Measurements from ENCODE around the gene ZNRF1. TPM values are rescaled to one million over a fixed set of nuclear protein-coding genes. Genes with fewer than 3 reads are reported as not detected.

Gene ZNRF1
- polyA plus RNA-seq, 2 of the 4 experiments (the other 2 are of a cell fraction): 18.6 to 22.6 TPM

DNA sequence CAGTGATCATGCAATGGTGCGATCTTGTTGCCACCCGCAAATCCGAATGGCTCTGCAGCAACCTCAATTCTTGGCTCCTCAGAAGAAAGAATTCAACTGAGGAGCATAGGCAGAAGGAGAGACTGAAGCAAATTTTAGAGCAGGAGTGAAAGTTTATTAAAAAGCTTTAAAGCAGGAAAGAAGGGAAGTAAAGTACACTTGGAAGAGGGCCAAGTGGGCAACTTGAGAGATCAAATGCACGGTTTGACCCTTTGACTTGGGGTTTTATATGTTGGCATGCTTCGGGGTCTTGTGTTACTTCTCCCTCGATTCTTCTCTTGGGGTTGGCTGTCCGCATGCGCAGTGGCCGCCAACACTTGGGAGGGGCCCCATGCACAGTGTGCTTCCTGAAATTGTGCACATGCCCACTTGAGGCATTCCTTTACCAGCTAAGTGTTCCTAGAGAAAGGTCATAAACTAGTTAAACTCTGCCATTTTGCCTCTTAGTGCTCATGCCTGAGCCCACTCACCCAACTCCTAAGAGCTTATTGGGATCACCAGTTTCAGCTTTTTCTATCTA lies 36.7 kb downstream of the ZNRF1 start:
- ATAC-seq (no peak), DNase-seq (ENCODE audit: low read depth in 1 of 2, low spot score in 1 of 2) (no peak), FAIRE-seq (no peak)
- Histone ChIP-seq H3K4me3 (no peak overlapping the region), H3K9me3 (peaks cover 17% of the 10 kb centered on the region; the same call in 2 of the 3 replicates), H3K4me2 (no peak overlapping the region), H3K27ac (no peak overlapping the region), H3K4me1 (peaks cover 2% of the 10 kb centered on the region)
- 91% methylated on average over 9 of the region's 9 CpGs for WGBS (ENCODE audit: missing lambda C conversion rate)
- ChIA-PET POLR2A (no interaction called here), CTCF (interaction anchor here (1.2 kb wide), 1 partner anchor 13 kb away, joined by 3 read pairs; no protein-coding TSS in a partner anchor)
- TF ChIP-seq, protein P1, sequence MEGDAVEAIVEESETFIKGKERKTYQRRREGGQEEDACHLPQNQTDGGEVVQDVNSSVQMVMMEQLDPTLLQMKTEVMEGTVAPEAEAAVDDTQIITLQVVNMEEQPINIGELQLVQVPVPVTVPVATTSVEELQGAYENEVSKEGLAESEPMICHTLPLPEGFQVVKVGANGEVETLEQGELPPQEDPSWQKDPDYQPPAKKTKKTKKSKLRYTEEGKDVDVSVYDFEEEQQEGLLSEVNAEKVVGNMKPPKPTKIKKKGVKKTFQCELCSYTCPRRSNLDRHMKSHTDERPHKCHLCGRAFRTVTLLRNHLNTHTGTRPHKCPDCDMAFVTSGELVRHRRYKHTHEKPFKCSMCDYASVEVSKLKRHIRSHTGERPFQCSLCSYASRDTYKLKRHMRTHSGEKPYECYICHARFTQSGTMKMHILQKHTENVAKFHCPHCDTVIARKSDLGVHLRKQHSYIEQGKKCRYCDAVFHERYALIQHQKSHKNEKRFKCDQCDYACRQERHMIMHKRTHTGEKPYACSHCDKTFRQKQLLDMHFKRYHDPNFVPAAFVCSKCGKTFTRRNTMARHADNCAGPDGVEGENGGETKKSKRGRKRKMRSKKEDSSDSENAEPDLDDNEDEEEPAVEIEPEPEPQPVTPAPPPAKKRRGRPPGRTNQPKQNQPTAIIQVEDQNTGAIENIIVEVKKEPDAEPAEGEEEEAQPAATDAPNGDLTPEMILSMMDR (IDR thresholded peaks at IDR 0.05): no peak
- TF ChIP-seq ZSCAN20 (CRISPR knock-in tag; IDR thresholded peaks at IDR 0.05): no peak
- no peak for TF ChIP-seq HDAC2 (IDR thresholded peaks at IDR 0.05)
- TF ChIP-seq HOXB13 (CRISPR knock-in tag; IDR thresholded peaks at IDR 0.05; ENCODE audit: low read depth): no peak

DNA sequence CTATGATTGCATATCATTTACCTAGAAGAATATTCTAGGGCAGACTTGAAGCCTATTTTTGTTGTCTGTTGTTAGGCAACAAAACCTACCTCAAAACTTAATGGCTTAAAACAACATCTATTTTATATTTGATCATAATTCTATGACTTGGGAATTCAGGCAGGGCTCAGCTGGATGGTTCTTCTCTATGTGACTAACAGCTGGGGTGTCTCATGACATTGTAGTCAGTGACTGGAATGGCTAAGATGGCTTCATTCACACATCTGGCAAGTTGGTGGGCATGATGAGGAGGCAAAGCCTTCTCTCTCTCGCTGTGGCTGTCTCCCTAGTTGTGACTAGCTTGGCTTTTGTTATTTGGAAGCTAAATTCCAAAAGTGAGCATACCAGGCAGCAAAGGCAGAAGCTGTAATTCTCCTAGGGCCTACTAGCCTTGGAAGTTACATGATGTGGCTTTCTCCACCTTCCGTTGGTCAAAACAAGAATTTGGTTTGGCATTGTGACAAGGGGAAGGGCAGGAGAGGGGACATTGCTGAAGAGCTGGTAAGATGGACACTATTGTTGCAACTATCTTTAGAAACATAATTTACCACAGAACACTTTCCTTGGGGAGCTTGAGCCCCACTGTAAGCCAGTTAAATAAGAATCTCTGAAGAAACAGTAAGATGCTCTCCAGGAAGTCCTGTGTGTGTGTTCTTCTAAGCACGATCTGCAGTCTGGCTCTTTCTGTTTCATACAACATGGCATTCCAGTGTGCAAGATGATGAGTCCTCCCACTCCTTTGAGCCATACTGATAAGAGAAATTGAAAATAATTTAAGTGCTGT lies 39.4 kb downstream of the ZNRF1 start:
- Histone ChIP-seq H3K4me3 (no peak overlapping the region), H3K4me1 (no peaks in the 10 kb centered on the region; the same call in 2 of the 3 replicates), H3K9me3 (peaks cover 17% of the 10 kb centered on the region; the same call in 2 of the 3 replicates), H3K4me2 (no peak overlapping the region), H3K27ac (no peak overlapping the region)
- DNase-seq (ENCODE audit: low read depth in 1 of 2, low spot score in 1 of 2) (no peak), FAIRE-seq (no peak), ATAC-seq (no peak)
- WGBS (ENCODE audit: missing lambda C conversion rate): 93% methylated on average over 3 of the region's 3 CpGs
- POLR2A ChIA-PET: no interaction called here
- TF ChIP-seq, protein P2, sequence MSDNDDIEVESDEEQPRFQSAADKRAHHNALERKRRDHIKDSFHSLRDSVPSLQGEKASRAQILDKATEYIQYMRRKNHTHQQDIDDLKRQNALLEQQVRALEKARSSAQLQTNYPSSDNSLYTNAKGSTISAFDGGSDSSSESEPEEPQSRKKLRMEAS (IDR thresholded peaks at IDR 0.05): no peak
- TF ChIP-seq ZFP36 (IDR thresholded peaks at IDR 0.05; ENCODE audit: borderline replicate concordance, partially characterized antibody): no peak
- TF ChIP-seq NFE2L2 (conservative IDR thresholded peaks at IDR 0.05; ENCODE audit: low read length): no peak
- TF ChIP-seq, protein P3, sequence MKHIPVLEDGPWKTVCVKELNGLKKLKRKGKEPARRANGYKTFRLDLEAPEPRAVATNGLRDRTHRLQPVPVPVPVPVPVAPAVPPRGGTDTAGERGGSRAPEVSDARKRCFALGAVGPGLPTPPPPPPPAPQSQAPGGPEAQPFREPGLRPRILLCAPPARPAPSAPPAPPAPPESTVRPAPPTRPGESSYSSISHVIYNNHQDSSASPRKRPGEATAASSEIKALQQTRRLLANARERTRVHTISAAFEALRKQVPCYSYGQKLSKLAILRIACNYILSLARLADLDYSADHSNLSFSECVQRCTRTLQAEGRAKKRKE (CRISPR knock-in tag; IDR thresholded peaks at IDR 0.05; ENCODE audit: low read depth): no peak
- TF ChIP-seq MYC (IDR thresholded peaks at IDR 0.05; ENCODE audit: borderline replicate concordance, low read length): no peak
- no peak for TF ChIP-seq RAD21 (conservative IDR thresholded peaks at IDR 0.05 in 1 of 2, IDR thresholded peaks at IDR 0.05 in 1 of 2)
- no peak for TF ChIP-seq ZC3H11A (IDR thresholded peaks at IDR 0.05)
- no peak for TF ChIP-seq RCOR1 (IDR thresholded peaks at IDR 0.05; ENCODE audit: low read depth, low read length)
- TF ChIP-seq, protein P4, sequence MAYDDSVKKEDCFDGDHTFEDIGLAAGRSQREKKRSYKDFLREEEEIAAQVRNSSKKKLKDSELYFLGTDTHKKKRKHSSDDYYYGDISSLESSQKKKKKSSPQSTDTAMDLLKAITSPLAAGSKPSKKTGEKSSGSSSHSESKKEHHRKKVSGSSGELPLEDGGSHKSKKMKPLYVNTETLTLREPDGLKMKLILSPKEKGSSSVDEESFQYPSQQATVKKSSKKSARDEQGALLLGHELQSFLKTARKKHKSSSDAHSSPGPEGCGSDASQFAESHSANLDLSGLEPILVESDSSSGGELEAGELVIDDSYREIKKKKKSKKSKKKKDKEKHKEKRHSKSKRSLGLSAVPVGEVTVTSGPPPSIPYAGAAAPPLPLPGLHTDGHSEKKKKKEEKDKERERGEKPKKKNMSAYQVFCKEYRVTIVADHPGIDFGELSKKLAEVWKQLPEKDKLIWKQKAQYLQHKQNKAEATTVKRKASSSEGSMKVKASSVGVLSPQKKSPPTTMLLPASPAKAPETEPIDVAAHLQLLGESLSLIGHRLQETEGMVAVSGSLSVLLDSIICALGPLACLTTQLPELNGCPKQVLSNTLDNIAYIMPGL (CRISPR knock-in tag; IDR thresholded peaks at IDR 0.05; ENCODE audit: borderline replicate concordance): no peak
- no peak for TF ChIP-seq SREBF2 (IDR thresholded peaks at IDR 0.05)
- no peak for TF ChIP-seq BHLHE40 (IDR thresholded peaks at IDR 0.05; ENCODE audit: low read depth, low read length)
- no peak for TF ChIP-seq CHD4 (IDR thresholded peaks at IDR 0.05; ENCODE audit: borderline replicate concordance)
- no peak for TF ChIP-seq ZSCAN20 (CRISPR knock-in tag; IDR thresholded peaks at IDR 0.05)
- no peak for TF ChIP-seq CBX8 (IDR thresholded peaks at IDR 0.05)
- TF ChIP-seq POLR2A (IDR thresholded peaks at IDR 0.05; ENCODE audit: low read length): no peak
- no peak for TF ChIP-seq HOXB13 (CRISPR knock-in tag; IDR thresholded peaks at IDR 0.05; ENCODE audit: low read depth)
- CTCF ChIA-PET: interaction anchor here (0.6 to 1.1 kb wide), 3 partner anchors 20 to 81 kb away, joined by 3 to 4 read pairs (median 3); no protein-coding TSS in a partner anchor

Data from A549 (cell line).